Measurements from ENCODE around the gene TRIM39. TPM values are rescaled to one million over a fixed set of nuclear protein-coding genes. Genes with fewer than 3 reads are reported as not detected.

TRIM39 gene
- total and polyA plus RNA-seq, 2 of the 13 experiments (the other 11 are each of a cell fraction or from before 2014, with no cell fraction given): 7.7 to 14.6 TPM

DNA sequence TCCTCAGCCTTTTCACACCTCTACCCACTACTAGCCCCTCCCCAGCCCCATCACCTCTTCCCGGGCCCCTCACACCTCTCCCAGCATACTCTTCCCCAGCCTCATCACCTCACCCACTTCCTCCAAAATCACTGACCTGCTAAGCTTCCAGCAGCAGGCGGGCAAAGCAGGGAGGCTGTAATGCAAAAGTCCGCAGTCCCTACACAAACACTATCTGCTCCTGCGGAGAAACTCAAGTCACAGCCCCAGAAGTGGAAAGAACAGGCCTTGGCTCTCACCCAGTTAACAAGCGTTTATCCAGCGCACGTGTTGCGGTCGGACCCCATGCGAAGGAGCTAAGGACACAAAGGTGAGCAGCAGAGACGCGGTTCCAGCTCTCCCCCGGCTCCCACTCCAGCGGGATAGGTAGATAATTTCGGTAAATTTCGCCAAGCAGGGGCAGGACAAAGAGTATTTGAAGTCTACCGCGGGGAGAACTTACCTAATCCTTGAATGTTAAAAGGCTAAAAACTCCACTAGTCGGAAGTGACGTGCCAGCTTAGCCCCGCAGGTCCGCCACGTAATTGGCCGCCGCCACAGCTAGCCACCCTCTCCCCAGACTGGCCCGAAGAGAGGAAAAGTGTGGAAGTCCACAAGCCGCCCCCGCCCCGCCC is 728 bp upstream of the TRIM39 start (continued):
- TF ChIP-seq, protein P1, sequence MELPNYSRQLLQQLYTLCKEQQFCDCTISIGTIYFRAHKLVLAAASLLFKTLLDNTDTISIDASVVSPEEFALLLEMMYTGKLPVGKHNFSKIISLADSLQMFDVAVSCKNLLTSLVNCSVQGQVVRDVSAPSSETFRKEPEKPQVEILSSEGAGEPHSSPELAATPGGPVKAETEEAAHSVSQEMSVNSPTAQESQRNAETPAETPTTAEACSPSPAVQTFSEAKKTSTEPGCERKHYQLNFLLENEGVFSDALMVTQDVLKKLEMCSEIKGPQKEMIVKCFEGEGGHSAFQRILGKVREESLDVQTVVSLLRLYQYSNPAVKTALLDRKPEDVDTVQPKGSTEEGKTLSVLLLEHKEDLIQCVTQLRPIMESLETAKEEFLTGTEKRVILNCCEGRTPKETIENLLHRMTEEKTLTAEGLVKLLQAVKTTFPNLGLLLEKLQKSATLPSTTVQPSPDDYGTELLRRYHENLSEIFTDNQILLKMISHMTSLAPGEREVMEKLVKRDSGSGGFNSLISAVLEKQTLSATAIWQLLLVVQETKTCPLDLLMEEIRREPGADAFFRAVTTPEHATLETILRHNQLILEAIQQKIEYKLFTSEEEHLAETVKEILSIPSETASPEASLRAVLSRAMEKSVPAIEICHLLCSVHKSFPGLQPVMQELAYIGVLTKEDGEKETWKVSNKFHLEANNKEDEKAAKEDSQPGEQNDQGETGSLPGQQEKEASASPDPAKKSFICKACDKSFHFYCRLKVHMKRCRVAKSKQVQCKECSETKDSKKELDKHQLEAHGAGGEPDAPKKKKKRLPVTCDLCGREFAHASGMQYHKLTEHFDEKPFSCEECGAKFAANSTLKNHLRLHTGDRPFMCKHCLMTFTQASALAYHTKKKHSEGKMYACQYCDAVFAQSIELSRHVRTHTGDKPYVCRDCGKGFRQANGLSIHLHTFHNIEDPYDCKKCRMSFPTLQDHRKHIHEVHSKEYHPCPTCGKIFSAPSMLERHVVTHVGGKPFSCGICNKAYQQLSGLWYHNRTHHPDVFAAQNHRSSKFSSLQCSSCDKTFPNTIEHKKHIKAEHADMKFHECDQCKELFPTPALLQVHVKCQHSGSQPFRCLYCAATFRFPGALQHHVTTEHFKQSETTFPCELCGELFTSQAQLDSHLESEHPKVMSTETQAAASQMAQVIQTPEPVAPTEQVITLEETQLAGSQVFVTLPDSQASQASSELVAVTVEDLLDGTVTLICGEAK (IDR thresholded peaks at IDR 0.05): no peak
- TF ChIP-seq, protein P1 (CRISPR knock-in tag; IDR thresholded peaks at IDR 0.05): 0 out of 2 replicates have a peak, but pooled peaks have one; percentile 51
- no peak for TF ChIP-seq ETV5 (CRISPR knock-in tag; IDR thresholded peaks at IDR 0.05; ENCODE audit: borderline replicate concordance)
- TF ChIP-seq GATAD2A (CRISPR knock-in tag; IDR thresholded peaks at IDR 0.05): no peak
- TF ChIP-seq RFXAP (CRISPR knock-in tag; IDR thresholded peaks at IDR 0.05; ENCODE audit: borderline replicate concordance): peak; percentile 71
- TF ChIP-seq, protein P2, sequence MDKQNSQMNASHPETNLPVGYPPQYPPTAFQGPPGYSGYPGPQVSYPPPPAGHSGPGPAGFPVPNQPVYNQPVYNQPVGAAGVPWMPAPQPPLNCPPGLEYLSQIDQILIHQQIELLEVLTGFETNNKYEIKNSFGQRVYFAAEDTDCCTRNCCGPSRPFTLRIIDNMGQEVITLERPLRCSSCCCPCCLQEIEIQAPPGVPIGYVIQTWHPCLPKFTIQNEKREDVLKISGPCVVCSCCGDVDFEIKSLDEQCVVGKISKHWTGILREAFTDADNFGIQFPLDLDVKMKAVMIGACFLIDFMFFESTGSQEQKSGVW (CRISPR knock-in tag; IDR thresholded peaks at IDR 0.05; ENCODE audit: borderline replicate concordance): no peak
- TF ChIP-seq SIN3A (IDR thresholded peaks at IDR 0.05; ENCODE audit: borderline replicate concordance, low read depth, low read length): 0 out of 2 replicates have a peak, but pooled peaks have one; percentile 24
- no peak for TF ChIP-seq ZNF292 (CRISPR knock-in tag; IDR thresholded peaks at IDR 0.05; ENCODE audit: borderline replicate concordance, low read depth)
- no peak for TF ChIP-seq KLF11 (CRISPR knock-in tag; IDR thresholded peaks at IDR 0.05)
- TF ChIP-seq, protein P3, sequence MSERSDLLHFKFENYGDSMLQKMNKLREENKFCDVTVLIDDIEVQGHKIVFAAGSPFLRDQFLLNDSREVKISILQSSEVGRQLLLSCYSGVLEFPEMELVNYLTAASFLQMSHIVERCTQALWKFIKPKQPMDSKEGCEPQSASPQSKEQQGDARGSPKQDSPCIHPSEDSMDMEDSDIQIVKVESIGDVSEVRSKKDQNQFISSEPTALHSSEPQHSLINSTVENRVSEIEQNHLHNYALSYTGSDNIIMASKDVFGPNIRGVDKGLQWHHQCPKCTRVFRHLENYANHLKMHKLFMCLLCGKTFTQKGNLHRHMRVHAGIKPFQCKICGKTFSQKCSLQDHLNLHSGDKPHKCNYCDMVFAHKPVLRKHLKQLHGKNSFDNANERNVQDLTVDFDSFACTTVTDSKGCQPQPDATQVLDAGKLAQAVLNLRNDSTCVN (CRISPR knock-in tag; IDR thresholded peaks at IDR 0.05; ENCODE audit: borderline replicate concordance): no peak
- TF ChIP-seq KDM4B (CRISPR knock-in tag; IDR thresholded peaks at IDR 0.05): no peak
- TF ChIP-seq TRIM24 (CRISPR knock-in tag; IDR thresholded peaks at IDR 0.05): no peak
- no peak for TF ChIP-seq MEF2D (CRISPR knock-in tag; IDR thresholded peaks at IDR 0.05)
- no peak for TF ChIP-seq ZNF3 (CRISPR knock-in tag; IDR thresholded peaks at IDR 0.05)
- TF ChIP-seq TCF7L2 (IDR thresholded peaks at IDR 0.05; ENCODE audit: low read depth, low read length): no peak
- TF ChIP-seq ZC3H4 (CRISPR knock-in tag; IDR thresholded peaks at IDR 0.05; ENCODE audit: borderline replicate concordance): no peak; the same call in 1 of the 2 replicates
- no peak for TF ChIP-seq ELF3 (CRISPR knock-in tag; IDR thresholded peaks at IDR 0.05)
- TF ChIP-seq ZNF747 (CRISPR knock-in tag; IDR thresholded peaks at IDR 0.05; ENCODE audit: borderline replicate concordance): peak; percentile 91
